CD4-positive, alpha-beta memory T cell (primary cell): ENCODE results near the gene EXOC3L2. TPM values are rescaled to one million over a fixed set of nuclear protein-coding genes. Genes with fewer than 3 reads are reported as not detected.

Experiments
- CTCF ChIA-PET: fragments of 350-600 bp; sonication (Branson Sonifier 250); formaldehyde crosslinking; loops from one replicate; lab custom pipeline; 2021; ENCODE audit warnings: inconsistent platforms; ENCODE audit not compliant: partially characterized antibody; lab: Charles Lee
- POLR2A ChIA-PET: fragments of 350-600 bp; sonication (Branson Sonifier 250); formaldehyde crosslinking; loops from one replicate; lab custom pipeline; 2021; ENCODE audit not compliant: partially characterized antibody; lab: Charles Lee
- DNase-seq, 5 donors: peaks; one replicate each; pipeline versions ENCODE4 v3.0.0 to v3.0.0-alpha.2; 2020 to 2022; ENCODE audit warnings: mixed read lengths in 1 of 5
- H3K27ac ChIP-seq: one replicate; pipeline ENCODE4 v1.7.0; 2013; ENCODE audit warnings: low read depth, low read length
- H3K27me3 ChIP-seq: 2 replicates; pipeline ENCODE4 v1.7.0; 2013; ENCODE audit warnings: mild to moderate bottlenecking, low read length, moderate library complexity; ENCODE audit not compliant: insufficient read depth
- H3K36me3 ChIP-seq: 2 replicates; pipeline ENCODE4 v1.7.0; 2013; ENCODE audit warnings: mild to moderate bottlenecking, low read length, moderate library complexity; ENCODE audit not compliant: insufficient read depth
- H3K4me1 ChIP-seq: 2 replicates; pipeline ENCODE4 v1.7.0; 2013; ENCODE audit warnings: mild to moderate bottlenecking, low read length, moderate library complexity; ENCODE audit not compliant: insufficient read depth
- H3K4me3 ChIP-seq, 2 donors: one replicate each; pipeline ENCODE4 v1.7.0; 2013; ENCODE audit warnings: low read length in 2 of 2, mild to moderate bottlenecking in 1 of 2
- H3K9me3 ChIP-seq, 2 donors: one replicate each; pipeline ENCODE4 v1.7.0; 2013; ENCODE audit warnings: low read length in 2 of 2, control low read depth in 1 of 2; ENCODE audit not compliant: control insufficient read depth in 1 of 2
- H3K27ac Mint-ChIP-seq, 7 donors: one replicate each; pipeline ENCODE4 v1.8.0; 2020 to 2021; ENCODE audit warnings: mixed read lengths in 7 of 7, mild to moderate bottlenecking in 6 of 7, inconsistent platforms in 3 of 7, moderate library complexity in 3 of 7
- H3K27me3 Mint-ChIP-seq, 2 donors: one replicate each; pipeline ENCODE4 v1.8.0; 2020 to 2021; ENCODE audit warnings: mixed read lengths in 2 of 2
- H3K36me3 Mint-ChIP-seq, 2 donors: one replicate each; pipeline ENCODE4 v1.8.0; 2020 to 2021; ENCODE audit warnings: mixed read lengths in 2 of 2, inconsistent platforms in 1 of 2, mild to moderate bottlenecking in 1 of 2
- H3K4me1 Mint-ChIP-seq, 4 donors: one replicate each; pipeline ENCODE4 v1.8.0; 2020 to 2021; ENCODE audit warnings: mixed read lengths in 4 of 4, mild to moderate bottlenecking in 1 of 4
- H3K4me3 Mint-ChIP-seq, 8 donors: one replicate each; pipeline ENCODE4 v1.8.0; 2020 to 2021; ENCODE audit warnings: mixed read lengths in 8 of 8, mild to moderate bottlenecking in 7 of 8, moderate library complexity in 6 of 8, inconsistent platforms in 3 of 8
- H3K9me3 Mint-ChIP-seq, 8 donors: one replicate each; pipeline ENCODE4 v1.8.0; 2020 to 2021; ENCODE audit warnings: mixed read lengths in 8 of 8, mild to moderate bottlenecking in 5 of 8, inconsistent platforms in 3 of 8, moderate library complexity in 1 of 8
- intact Hi-C: fragments of 100-400 bp; cut with micrococcal nuclease; formaldehyde crosslinking; loops from one replicate; pipeline ENCODE4 v1.15.1; 2023
- polyA plus RNA-seq, 2 donors: library from polyadenylated mRNA; unstranded; fragments of 300-500 nt; fragmentation: Illumina TruSeq; gene quantifications; one replicate each; pipeline ENCODE4 v1.2.3, GENCODE V29; 2021
- total RNA-seq, 2 experiments: library from RNA; stranded (reverse); gene quantifications; one replicate each; pipeline ENCODE4 v1.2.3, GENCODE V29; 2021

EXOC3L2 gene
- total and polyA plus RNA-seq, 4 experiments from 2014 or later: not detected

- no peaks in the 10 kb centered on the region for H3K9me3 ChIP-seq
- Mint-ChIP-seq H3K27me3 (peaks cover 21 to 34% of the 10 kb centered on the region in 2 donors), H3K36me3 (no peaks in the 10 kb centered on the region), H3K4me3 (no peak overlapping the region), H3K4me1 (no peaks in the 10 kb centered on the region), H3K27ac (no peak overlapping the region), H3K9me3 (no peaks in the 10 kb centered on the region)
- H3K27me3 ChIP-seq: no peaks in the 10 kb centered on the region
- H3K4me1 ChIP-seq: no peaks in the 10 kb centered on the region
- no peak overlapping the region for H3K4me3 ChIP-seq
- intact Hi-C loops: no loop called here
- CTCF ChIA-PET: no interaction called here
- DNase-seq: no peak
- H3K36me3 ChIP-seq: no peaks in the 10 kb centered on the region
- H3K27ac ChIP-seq: no peak overlapping the region
- POLR2A ChIA-PET: no interaction called here
These were observed 22.5 kb downstream of the EXOC3L2 start for GRCh38 chr19:45222724-45223123.

GRCh38 chr19:45218911-45219743 lies 26.1 kb downstream of the EXOC3L2 start:
- peaks cover 0 to 8% (median 2%) of the 10 kb centered on the region in 4 donors for H3K4me1 Mint-ChIP-seq

GRCh38 chr19:45218426-45218825 lies 26.8 kb downstream of the EXOC3L2 start:
- Mint-ChIP-seq H3K27ac (peak overlapping the region in 1 of 7 donors; percentile 82), H3K27me3 (peaks cover 34 to 42% of the 10 kb centered on the region in 2 donors), H3K9me3 (no peaks in the 10 kb centered on the region), H3K4me1 (peaks cover 0 to 8% (median 2%) of the 10 kb centered on the region in 4 donors), H3K36me3 (no peaks in the 10 kb centered on the region), H3K4me3 (no peak overlapping the region)
- Histone ChIP-seq H3K4me1 (no peaks in the 10 kb centered on the region), H3K27me3 (no peaks in the 10 kb centered on the region), H3K4me3 (no peak overlapping the region), H3K36me3 (no peaks in the 10 kb centered on the region), H3K9me3 (no peaks in the 10 kb centered on the region), H3K27ac (no peak overlapping the region)
- no peak for DNase-seq
- POLR2A ChIA-PET: no interaction called here
- intact Hi-C loops: no loop called here
- CTCF ChIA-PET: no interaction called here

More at GRCh38 chr19:45218911-45219743, 26.1 kb downstream of the EXOC3L2 start:
- Mint-ChIP-seq H3K27me3 (peaks cover 37 to 38% of the 10 kb centered on the region in 2 donors), H3K36me3 (no peaks in the 10 kb centered on the region), H3K4me3 (no peak overlapping the region), H3K9me3 (no peaks in the 10 kb centered on the region), H3K27ac (no peak overlapping the region)
- no peaks in the 10 kb centered on the region for H3K4me1 ChIP-seq
- no peaks in the 10 kb centered on the region for H3K9me3 ChIP-seq
- ChIA-PET POLR2A (no interaction called here), CTCF (no interaction called here)
- no peak overlapping the region for H3K4me3 ChIP-seq
- no peak for DNase-seq
- no peak overlapping the region for H3K27ac ChIP-seq
- no peaks in the 10 kb centered on the region for H3K27me3 ChIP-seq
- intact Hi-C loops: no loop called here
- no peaks in the 10 kb centered on the region for H3K36me3 ChIP-seq

GRCh38 chr19:45217957-45218334 lies 27.3 kb downstream of the EXOC3L2 start:
- H3K27me3 Mint-ChIP-seq: peaks cover 36 to 42% of the 10 kb centered on the region in 2 donors
- intact Hi-C loops: no loop called here
- no peaks in the 10 kb centered on the region for H3K9me3 ChIP-seq
- no peaks in the 10 kb centered on the region for H3K9me3 Mint-ChIP-seq
- H3K4me1 ChIP-seq: no peaks in the 10 kb centered on the region
- no peak overlapping the region for H3K27ac ChIP-seq
- no peak overlapping the region for H3K4me3 ChIP-seq
- H3K4me1 Mint-ChIP-seq: peaks cover 0 to 8% (median 2%) of the 10 kb centered on the region in 4 donors
- H3K4me3 Mint-ChIP-seq: no peak overlapping the region
- no peaks in the 10 kb centered on the region for H3K36me3 ChIP-seq
- no peak overlapping the region for H3K27ac Mint-ChIP-seq
- ChIA-PET POLR2A (no interaction called here), CTCF (no interaction called here)
- no peaks in the 10 kb centered on the region for H3K36me3 Mint-ChIP-seq
- no peaks in the 10 kb centered on the region for H3K27me3 ChIP-seq
- no peak for DNase-seq

- ChIA-PET CTCF (no interaction called here), POLR2A (no interaction called here)
- Mint-ChIP-seq H3K4me1 (peaks cover 0 to 8% (median 2%) of the 10 kb centered on the region in 4 donors), H3K9me3 (no peaks in the 10 kb centered on the region), H3K36me3 (no peaks in the 10 kb centered on the region), H3K27me3 (peaks cover 33 to 39% of the 10 kb centered on the region in 2 donors), H3K4me3 (no peak overlapping the region), H3K27ac (no peak overlapping the region)
- no peak for DNase-seq
- Histone ChIP-seq H3K27me3 (no peaks in the 10 kb centered on the region), H3K27ac (no peak overlapping the region), H3K9me3 (no peaks in the 10 kb centered on the region), H3K4me1 (no peaks in the 10 kb centered on the region), H3K4me3 (no peak overlapping the region), H3K36me3 (no peaks in the 10 kb centered on the region)
- intact Hi-C loops: no loop called here
These were observed 27.8 kb downstream of the EXOC3L2 start for GRCh38 chr19:45217193-45217956.

GRCh38 chr19:45216667-45217066 lies 28.5 kb downstream of the EXOC3L2 start:
- intact Hi-C loops: no loop called here
- ChIA-PET CTCF (no interaction called here), POLR2A (no interaction called here)
- peaks cover 28 to 35% of the 10 kb centered on the region in 2 donors for H3K27me3 Mint-ChIP-seq
- H3K4me3 Mint-ChIP-seq: no peak overlapping the region
- peaks cover 0 to 8% (median 2%) of the 10 kb centered on the region in 4 donors for H3K4me1 Mint-ChIP-seq
- no peaks in the 10 kb centered on the region for H3K9me3 Mint-ChIP-seq
- Histone ChIP-seq H3K9me3 (no peaks in the 10 kb centered on the region), H3K4me3 (no peak overlapping the region), H3K27me3 (no peaks in the 10 kb centered on the region), H3K36me3 (no peaks in the 10 kb centered on the region), H3K4me1 (no peaks in the 10 kb centered on the region), H3K27ac (no peak overlapping the region)
- DNase-seq: no peak
- H3K27ac Mint-ChIP-seq: no peak overlapping the region
- H3K36me3 Mint-ChIP-seq: no peaks in the 10 kb centered on the region

GRCh38 chr19:45215391-45216191 lies 29.6 kb downstream of the EXOC3L2 start:
- no peaks in the 10 kb centered on the region for H3K9me3 Mint-ChIP-seq
- no peaks in the 10 kb centered on the region for H3K36me3 Mint-ChIP-seq
- ChIA-PET CTCF (no interaction called here), POLR2A (no interaction called here)
- H3K4me1 Mint-ChIP-seq: peaks cover 0 to 8% (median 2%) of the 10 kb centered on the region in 4 donors
- H3K36me3 ChIP-seq: no peaks in the 10 kb centered on the region
- H3K27ac ChIP-seq: no peak overlapping the region
- H3K4me1 ChIP-seq: no peaks in the 10 kb centered on the region
- H3K27me3 Mint-ChIP-seq: peaks cover 25 to 37% of the 10 kb centered on the region in 2 donors
- H3K27me3 ChIP-seq: no peaks in the 10 kb centered on the region
- no peak overlapping the region for H3K4me3 ChIP-seq
- no peak overlapping the region for H3K27ac Mint-ChIP-seq
- intact Hi-C loops: no loop called here
- H3K4me3 Mint-ChIP-seq: peak overlapping the region in 1 of 8 donors; percentile 34
- no peak for DNase-seq
- no peaks in the 10 kb centered on the region for H3K9me3 ChIP-seq
